ENCODE data around the gene GTF2IRD1.
"Not testable (repeated sequence)": the region's sequence is repeated elsewhere in the genome, so short reads cannot be mapped to it uniquely, and the experiment has no call there.

The GTF2IRD1 gene

GRCh38 chr7:74503061-74503460, 49.4 kb downstream of the GTF2IRD1 start:
- no peak for TF ChIP-seq CTCF (IDR thresholded peaks at IDR 0.05; ENCODE audit: insufficient read depth, missing control alignments)
- DNase-seq (ENCODE audit: insufficient read length, low spot score): no peak
- FAIRE-seq: no peak

GRCh38 chr7:74503943-74504342, 50.2 kb downstream of the GTF2IRD1 start:
- DNase-seq (ENCODE audit: insufficient read length, low spot score) (no peak), FAIRE-seq (no peak)
- no peak for TF ChIP-seq CTCF (IDR thresholded peaks at IDR 0.05; ENCODE audit: insufficient read depth, missing control alignments)

GRCh38 chr7:74505471-74506324, 52.0 kb downstream of the GTF2IRD1 start:
- TF ChIP-seq CTCF (IDR thresholded peaks at IDR 0.05; ENCODE audit: insufficient read depth, missing control alignments): no peak
- no peak for DNase-seq (ENCODE audit: insufficient read length, low spot score)
- FAIRE-seq: no peak

GRCh38 chr7:74506325-74506724, 52.6 kb downstream of the GTF2IRD1 start:
- FAIRE-seq: no peak

GRCh38 chr7:74507538-74508319, 54.0 kb downstream of the GTF2IRD1 start:
- no peak for DNase-seq (ENCODE audit: insufficient read length, low spot score)
- TF ChIP-seq CTCF (IDR thresholded peaks at IDR 0.05; ENCODE audit: insufficient read depth, missing control alignments): no peak
- FAIRE-seq: no peak

More at GRCh38 chr7:74506325-74506724, 52.6 kb downstream of the GTF2IRD1 start:
- DNase-seq (ENCODE audit: insufficient read length, low spot score): no peak
- TF ChIP-seq CTCF (IDR thresholded peaks at IDR 0.05; ENCODE audit: insufficient read depth, missing control alignments): no peak

GRCh38 chr7:74509453-74509852, 55.7 kb downstream of the GTF2IRD1 start:
- not testable (repeated sequence) for DNase-seq (ENCODE audit: insufficient read length, low spot score); FAIRE-seq

- FAIRE-seq (no peak), DNase-seq (ENCODE audit: insufficient read length, low spot score) (no peak)
- TF ChIP-seq CTCF (IDR thresholded peaks at IDR 0.05; ENCODE audit: insufficient read depth, missing control alignments): no peak
These were observed 57.6 kb downstream of the GTF2IRD1 start for GRCh38 chr7:74511345-74511744.
